NCI-H524 treated with DMSO at 0.1 percent for 48 hours (cell line): ENCODE data around the gene MNX1.

ENCODE experiments used
- DNase-seq: peaks from one replicate; lab custom pipeline; 2025; lab: John Stamatoyannopoulos, UW

Gene MNX1

DNA sequence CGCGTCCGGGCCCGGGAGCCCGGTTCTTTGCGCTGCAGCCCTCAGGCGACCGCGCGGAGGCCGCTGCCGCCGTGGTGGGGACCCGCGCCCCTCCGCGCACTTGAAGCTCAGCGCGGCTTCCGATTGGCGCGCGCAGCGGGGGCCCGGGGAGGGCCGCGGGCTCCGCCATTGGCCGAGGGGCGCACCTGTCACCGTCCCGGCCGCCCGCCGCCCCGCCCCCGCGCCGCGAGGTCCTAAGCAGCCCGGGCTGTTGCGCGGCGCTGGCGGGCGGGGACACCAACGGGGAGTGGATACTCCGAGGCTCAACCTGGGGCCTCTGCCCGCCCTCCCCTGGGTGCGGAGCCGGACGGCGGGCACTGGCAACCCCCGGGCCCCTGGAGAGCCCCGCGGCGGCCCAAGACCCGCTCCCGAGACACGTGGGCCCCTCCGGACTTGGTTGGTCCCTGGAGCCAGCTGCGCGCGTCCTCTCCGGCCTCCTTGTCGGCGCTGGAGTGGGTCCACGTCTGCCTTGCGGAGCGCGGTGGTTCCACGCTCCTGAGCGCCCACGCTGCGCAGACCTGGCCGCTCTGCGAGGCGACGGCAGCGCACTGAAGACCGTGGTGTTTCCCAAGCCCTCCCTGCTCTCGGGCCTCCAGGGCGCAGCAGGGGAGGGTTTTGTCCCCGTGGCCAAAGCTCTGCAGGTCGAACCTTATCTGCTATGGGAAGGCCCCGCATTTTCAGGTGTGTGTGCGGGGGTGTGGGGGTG, at the start of gene MNX1:
MNX1 (minus strand) TSS at position 76 of the 745 bp plus-strand sequence. CDS start 313 bp downstream, outside the sequence.
- DNase-seq = no peak

- DNase-seq = no peak
These were observed 49.1 kb upstream of the MNX1 start for GRCh38 chr7:157059534-157059933.

GRCh38 chr7:157058701-157059100, 48.2 kb upstream of the MNX1 start:
- DNase-seq = no peak

DNA sequence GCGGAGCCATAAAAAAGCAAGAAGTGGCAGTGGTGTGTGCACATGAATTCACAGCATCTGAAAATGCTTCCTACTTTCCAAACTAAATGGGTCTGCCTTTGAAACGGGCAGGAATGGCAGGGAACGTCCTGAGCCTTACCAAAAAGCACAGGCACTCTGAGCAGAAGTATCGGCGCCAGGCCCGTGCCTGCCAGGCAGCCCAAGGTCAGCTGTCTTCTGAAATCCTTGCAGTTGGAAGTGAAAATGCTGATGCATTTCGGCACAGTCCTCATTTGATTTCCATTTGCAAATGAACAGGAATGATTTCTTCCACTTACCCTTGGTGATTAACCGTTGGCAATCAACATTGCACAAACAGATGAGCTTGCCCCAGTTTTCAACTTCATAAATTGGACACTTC, 47.6 kb upstream of the MNX1 start:
- DNase-seq = no peak

- no peak for DNase-seq
These were observed 46.8 kb upstream of the MNX1 start for GRCh38 chr7:157056957-157057902.

GRCh38 chr7:157056246-157056645, 45.8 kb upstream of the MNX1 start:
- DNase-seq = no peak

DNA sequence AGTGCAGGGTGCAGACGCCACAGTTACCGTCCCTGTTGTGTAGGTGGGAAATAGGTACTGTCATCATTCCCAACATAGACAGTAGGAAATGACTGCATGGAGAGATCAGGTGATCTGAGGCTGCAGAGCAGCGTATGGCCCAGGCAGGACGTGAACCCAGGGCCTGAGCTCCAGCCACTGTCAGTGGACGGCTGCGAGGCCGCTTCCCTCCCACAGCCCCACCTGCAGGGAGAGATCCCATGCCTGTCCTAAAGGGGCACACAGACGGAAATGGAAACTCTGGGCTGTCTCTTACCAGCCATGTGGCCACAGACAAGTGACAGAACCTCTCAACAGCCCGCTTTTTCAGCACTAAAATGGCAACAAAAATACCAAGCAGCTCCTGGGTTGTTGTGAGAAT, 44.5 kb upstream of the MNX1 start:
- DNase-seq = no peak

- no peak for DNase-seq
These were observed 42.7 kb upstream of the MNX1 start for GRCh38 chr7:157053118-157053517.

DNA sequence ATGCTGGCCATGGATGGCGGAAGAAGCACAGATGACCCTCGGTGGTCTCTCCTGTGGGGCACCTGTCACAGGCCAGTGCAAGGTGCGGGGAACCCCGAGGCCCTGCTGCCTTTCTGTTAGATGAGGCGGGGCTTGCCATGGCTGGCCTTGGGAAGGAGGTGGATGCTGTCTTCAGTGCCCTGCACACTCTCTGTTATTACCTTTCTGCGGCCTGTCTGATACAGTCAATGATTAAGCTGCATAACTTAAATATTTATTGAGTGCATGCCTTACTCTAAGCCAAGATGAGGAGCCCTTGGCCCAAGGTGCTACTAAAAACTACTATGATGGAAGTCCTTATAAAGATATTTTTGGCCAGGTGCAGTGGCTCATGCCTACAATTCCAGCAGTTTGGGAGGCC, 36.7 kb upstream of the MNX1 start:
- no peak for DNase-seq

GRCh38 chr7:157046681-157047080, 36.2 kb upstream of the MNX1 start:
- DNase-seq = no peak

GRCh38 chr7:157044943-157045660, 34.6 kb upstream of the MNX1 start:
- DNase-seq = no peak

GRCh38 chr7:157044147-157044687, 33.8 kb upstream of the MNX1 start:
- DNase-seq = no peak

DNA sequence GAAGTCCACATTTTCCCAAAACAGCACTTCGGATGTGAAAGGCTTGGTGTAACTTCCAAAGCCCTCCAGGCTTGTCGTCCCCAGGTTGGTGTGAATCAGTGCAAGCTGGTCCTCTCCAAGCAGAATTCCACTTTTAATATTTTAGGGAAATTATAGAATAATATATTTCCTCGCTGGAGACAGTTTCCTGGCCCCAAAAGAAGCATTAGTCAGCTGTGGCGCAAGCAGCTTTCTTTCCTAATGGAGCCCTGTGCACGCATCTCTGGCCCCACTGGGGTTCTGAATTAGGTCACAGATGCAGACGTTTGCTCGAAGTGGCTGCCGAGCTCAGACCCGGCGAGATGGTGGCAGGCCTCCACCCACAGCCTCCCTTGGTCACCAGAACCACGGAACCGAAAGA, 33.3 kb upstream of the MNX1 start:
- no peak for DNase-seq

DNA sequence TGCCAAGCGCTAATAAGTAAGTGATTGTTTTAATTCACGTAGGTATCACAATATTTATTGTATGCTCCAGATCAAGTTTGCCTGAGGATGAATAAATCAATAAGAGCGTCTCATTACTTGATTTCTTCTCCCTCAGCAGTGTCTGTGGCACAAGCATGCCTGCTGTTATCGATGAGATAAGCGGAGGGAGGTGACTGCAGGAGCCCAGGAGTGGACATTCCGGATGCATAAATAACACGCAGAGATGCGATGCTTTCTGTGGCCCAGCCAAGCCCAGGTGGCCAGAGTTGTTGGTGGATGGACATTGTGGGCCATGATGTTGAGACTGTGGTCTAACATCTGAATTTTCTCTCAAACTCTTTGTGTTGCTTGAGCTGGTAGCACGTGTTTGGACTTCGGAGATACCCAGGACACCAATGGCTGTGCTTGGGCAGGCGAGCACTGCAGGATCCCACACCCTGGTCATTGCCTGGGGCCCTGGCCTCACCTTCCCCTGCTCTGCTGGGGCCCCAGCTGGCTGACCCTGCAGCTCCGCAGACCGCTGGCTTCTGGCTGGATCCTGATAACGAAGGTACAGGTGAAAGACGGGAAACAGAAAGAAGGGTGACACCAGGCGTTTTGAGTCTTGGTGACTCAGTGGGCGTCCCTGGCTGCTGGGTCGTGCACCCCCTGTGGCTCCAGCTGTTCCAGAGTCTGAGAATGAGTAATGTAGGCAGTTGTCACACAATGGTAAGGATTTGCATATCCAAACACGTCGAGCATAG, 31.2 kb upstream of the MNX1 start:
- DNase-seq = no peak

- no peak for DNase-seq
These were observed 30.5 kb upstream of the MNX1 start for GRCh38 chr7:157041004-157041403.

- DNase-seq = no peak
These were observed 27.2 kb upstream of the MNX1 start for GRCh38 chr7:157037635-157038034.

DNA sequence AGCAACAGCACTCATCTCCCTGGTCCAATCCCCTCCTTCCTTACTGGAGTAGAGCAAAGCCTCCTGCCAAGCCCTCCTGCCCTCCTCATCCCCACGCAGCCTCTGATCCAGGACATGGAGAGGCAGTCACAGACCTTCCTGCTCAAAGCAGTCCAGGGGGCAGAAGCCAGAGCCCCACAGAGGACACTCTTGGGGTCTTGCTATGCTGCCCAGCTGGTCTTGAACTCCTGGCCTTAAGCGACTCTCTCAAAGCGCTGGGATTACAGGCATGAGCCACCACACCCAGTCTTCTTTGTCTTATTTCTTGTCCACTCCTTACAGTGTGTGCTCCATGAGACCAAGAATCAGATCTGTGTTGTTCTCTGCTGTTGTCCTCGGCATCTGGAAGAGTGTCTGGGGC, 26.6 kb upstream of the MNX1 start:
- DNase-seq = no peak

DNA sequence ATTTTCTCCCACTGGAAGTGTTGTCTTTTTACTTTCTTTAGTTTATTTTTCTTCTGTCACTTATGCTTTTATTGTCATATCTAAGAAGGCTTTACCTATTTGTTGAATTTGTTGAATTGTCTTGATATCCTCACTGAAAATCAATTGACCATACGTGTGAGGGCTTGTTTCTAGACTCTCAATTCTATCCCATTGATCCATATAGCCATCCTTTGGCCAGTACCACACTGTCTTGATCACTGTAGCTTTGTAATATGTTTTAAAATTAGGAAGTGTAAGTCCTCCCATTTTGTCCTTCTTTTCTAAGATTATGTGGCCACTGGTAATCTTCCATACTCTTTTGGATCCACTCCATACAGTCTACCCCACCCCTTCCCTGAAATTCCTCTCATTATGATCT, 25.5 kb upstream of the MNX1 start:
- DNase-seq = no peak

DNA sequence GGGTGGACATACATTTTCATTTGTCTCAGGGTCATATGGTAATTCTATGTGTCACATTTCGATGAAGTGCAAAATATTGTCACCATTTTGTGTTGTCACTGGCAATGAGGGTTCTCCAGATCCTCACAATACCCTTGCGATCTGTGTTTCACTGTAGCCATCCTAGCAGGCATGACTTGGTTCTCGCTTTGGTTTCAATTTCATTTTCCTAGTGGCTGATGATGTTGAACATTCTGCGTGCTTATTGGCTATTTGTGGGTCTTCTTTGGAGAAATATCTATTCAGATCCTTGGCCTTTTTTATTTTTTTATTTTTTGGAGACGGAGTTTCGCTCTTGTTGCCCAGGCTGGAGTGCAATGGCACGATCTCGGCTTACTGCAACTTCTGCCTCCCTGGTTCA, 24.8 kb upstream of the MNX1 start:
- no peak for DNase-seq

- DNase-seq = no peak
These were observed 23.3 kb upstream of the MNX1 start for GRCh38 chr7:157033483-157034473.
